GM18861 (cell line): Measurements from ENCODE around the gene RARB.
A peak's percentile ranks its signal among the peaks of the same experiment; 100 is the strongest.

Experiments used
- ATAC-seq: cut with Tn5 transposase; IDR thresholded peaks from one replicate; pipeline ENCODE4 v1.9.1; 2021; ENCODE audit not compliant: unreplicated experiment

The RARB gene

DNA sequence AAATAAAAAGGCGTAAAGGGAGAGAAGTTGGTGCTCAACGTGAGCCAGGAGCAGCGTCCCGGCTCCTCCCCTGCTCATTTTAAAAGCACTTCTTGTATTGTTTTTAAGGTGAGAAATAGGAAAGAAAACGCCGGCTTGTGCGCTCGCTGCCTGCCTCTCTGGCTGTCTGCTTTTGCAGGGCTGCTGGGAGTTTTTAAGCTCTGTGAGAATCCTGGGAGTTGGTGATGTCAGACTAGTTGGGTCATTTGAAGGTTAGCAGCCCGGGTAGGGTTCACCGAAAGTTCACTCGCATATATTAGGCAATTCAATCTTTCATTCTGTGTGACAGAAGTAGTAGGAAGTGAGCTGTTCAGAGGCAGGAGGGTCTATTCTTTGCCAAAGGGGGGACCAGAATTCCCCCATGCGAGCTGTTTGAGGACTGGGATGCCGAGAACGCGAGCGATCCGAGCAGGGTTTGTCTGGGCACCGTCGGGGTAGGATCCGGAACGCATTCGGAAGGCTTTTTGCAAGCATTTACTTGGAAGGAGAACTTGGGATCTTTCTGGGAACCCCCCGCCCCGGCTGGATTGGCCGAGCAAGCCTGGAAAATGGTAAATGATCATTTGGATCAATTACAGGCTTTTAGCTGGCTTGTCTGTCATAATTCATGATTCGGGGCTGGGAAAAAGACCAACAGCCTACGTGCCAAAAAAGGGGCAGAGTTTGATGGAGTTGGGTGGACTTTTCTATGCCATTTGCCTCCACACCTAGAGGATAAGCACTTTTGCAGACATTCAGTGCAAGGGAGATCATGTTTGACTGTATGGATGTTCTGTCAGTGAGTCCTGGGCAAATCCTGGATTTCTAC lies at the start of gene RARB:
Gene RARB, plus strand, starts transcription at position 322 of the 847 bp plus-strand sequence. Its CDS starts 469 bp downstream, at position 791.
- peak; percentile 80 for ATAC-seq

DNA sequence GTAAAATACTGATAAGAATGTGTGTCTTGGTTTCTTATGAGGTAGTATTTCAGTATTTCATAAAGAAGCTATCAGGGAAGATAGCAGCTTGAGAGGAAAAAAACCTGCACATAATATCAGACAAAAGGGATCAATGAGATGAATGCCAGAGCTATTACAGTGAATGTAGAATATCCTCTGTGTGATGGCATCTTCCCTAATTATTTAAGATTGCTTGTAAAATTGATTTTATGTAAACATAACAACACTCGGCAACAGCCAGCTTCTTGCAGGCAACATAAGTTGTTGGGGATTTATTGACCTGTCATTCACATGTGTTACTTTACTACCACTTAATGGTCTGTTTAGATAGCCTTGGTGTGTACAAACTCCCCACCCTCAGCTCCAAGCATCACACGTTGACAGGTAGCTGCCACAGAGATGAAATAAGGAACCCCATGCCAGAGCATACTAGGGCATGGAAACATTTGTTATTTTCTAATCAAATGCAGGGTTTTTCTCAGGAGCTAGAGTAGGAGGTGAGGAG lies 49.2 kb upstream of the RARB start:
- no peak for ATAC-seq

DNA sequence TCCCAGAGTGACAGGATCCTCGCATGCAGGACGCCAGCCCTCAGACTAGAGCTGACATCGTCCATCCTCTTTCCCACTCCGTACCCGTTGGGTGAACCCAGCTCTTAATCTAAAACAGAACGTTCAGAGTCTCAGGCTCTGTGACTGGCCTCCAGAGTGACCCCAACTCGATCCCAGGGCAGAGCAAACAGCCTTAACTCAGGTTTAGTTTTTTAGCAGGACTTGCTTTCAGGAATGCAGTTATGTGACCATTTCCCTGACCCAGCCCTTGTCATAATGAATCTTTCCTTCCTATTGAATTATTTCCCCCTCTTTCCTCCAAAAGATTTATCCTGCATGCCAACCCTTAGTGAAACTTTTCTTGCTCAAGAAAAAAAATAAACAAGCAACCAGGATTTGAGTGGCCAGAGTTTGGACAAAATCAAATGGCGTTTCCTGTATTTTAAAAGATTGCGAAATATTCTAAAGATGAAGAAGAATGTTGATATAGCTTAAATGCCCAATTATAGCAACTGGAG lies 47.8 kb upstream of the RARB start:
- ATAC-seq: no peak

DNA sequence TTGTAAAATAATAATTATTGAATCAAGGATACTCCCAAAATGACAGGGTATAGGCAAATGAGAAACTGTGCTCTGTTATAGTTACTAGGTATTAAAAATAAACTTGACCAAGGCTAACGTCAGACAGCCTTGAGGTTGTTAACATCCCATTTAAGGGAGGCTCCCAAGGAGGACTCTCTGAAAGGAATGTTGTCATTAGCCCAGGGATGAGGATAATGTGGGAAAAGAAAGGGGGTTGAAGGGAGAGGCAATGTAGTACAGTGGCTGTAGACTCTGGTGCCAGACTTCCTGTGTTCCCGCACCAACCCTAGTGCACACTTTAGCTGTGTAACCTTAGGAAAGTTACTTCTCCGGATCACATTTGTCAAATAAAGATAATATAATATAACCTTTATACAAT lies 47.0 kb upstream of the RARB start:
- ATAC-seq: no peak

DNA sequence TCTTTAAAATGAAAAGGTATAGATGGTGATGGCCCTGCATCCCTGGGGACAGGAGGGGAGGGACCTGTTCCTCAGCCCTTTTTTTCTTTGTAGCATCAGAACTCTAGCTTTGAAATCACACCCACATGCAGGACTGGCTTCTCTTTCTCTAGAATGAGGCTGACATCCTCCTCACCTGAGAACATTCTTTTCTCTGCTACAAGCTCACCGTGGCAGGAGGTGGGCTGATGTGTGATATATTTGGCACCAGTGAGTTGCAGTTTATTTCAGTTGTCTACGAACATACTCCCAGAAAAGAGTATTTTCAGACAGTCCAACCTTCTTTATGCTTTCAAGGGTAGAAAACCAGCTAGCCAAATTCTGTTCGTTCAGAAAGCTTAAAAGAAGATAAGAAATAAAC lies 43.6 kb upstream of the RARB start:
- no peak for ATAC-seq

DNA sequence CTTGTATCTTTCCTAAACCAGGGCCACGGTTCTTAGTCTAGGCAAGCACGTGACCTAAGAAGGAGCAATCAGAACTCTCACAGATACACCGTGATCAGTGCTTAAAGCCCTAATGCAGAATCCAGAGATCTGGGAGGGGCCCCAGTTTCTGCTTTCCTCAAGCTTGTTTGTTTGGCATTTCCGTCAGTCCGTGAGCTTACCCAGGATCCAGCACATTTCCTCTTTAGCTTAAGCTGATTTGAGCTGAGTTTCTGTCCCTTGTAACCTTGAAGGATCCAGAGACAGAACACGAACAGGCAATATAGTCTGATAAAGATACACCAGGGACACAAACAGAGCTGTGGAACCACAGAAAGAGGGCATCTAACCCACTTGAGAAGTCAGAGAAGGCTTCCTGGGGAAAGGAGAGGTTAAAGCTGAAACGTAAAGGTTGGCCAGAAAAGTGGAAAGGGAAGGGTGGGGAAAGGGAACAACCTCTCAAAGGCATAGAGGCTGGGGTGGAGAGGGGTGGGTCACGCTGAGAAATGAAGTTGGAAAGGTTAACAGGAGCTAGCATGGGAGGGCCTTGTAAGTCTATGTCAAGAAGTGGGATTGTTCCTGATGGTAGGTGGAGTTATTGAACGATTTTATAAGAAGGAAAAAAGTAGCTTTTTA lies 42.1 kb upstream of the RARB start:
- ATAC-seq: no peak

DNA sequence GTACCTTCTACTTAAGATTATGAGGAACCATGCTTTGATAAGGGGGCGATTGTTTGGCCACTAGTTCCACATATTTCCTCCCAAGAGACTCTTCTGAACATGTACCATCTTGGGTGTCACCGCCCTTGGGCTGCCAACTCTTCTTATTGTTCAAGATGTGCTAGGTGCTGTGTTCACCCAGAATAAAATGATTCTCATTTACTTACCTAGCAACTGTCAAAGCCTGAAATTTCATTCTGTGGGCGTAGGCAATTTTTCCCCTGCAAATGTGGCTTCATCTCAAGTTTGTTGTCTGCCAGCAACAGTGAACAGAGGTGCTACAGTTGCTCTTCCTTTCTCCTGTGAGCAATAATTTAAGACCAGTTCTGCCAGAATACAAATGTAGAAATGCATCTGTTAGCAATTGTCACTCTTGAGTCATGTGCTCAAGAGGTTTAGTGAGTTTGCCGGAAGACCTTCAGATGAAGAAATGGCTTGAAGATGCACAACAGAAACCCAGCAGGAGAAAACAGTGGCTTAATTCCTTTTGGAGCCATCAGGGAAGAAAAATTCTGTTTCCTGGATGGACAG lies 41.3 kb upstream of the RARB start:
- ATAC-seq: no peak

DNA sequence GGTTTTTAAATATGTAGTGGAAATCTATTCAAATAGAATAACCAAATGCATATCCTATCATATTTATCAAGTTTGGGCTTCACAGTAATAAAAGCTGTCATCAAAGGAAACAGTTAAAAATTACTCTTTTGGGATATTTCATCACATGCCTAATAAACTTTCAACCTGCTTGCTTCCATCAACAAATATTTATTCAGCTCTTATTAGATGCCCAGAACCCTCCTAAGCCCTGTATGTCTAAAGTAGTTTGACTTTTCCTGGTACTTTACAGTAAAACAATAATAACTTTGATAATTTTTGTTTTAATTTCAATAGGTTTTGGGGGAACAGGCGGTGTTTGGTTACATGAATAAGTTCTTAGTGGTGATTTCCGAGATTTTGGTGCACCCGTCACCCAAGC lies 37.5 kb upstream of the RARB start:
- no peak for ATAC-seq

DNA sequence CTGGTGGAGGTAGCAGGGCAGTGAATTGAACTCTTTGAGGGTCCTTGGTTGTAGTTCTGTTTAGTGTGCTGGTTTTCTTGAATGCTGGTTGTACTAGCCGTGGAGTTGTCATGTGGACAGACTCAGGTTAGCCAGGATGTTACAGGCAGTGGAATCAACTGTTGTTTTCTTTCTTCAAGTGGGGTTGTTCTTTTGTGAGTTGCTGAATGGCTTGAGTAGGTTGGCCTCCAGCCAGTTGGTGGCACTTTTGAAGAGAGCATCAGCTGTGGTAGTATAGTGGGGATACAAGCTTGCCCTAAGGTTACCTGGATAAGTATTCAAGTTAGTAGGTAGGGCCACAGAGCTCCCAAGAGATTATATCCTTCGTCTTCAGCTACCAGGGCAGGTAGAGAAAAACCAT lies 31.8 kb upstream of the RARB start:
- ATAC-seq: no peak

DNA sequence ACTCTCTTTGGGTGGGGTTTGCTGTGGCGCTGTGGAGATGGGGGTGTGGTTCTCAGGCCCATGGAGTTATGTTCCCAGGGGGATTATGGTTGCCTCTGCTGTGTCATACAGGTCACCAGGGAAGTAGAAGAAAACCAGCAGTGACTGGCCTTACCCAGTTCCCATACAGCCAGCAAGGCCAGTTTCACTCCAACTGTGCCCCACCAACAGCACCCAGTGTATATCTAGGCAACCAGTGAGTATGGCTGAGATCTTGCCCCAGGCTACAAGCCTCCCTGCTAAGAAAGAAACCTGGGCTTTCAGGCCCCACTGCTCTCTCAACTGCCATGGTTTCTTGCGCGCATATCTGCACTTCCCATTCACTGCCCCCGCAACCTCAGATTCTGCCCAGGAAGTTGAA lies 31.4 kb upstream of the RARB start:
- peak; percentile 45 for ATAC-seq

DNA sequence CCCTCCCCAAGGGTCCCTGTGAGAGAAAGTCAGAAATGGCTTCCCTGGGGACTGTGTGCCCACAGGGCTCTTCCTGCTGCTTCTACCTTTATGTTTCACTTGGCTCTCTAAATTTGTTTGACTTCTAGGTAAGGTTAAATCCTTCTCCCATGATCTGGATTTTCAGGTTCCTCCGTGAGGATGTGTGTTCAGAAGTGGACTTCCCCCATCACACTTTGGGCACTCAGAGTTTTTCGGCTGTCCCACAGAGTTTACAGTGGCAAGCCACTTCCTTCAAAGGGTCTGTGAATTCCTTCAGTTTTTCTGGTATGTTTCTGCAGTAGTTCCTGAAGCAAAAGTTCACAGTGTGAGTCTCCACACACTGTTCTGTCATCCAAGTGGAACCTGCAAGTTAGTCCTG lies 30.9 kb upstream of the RARB start:
- ATAC-seq: no peak

DNA sequence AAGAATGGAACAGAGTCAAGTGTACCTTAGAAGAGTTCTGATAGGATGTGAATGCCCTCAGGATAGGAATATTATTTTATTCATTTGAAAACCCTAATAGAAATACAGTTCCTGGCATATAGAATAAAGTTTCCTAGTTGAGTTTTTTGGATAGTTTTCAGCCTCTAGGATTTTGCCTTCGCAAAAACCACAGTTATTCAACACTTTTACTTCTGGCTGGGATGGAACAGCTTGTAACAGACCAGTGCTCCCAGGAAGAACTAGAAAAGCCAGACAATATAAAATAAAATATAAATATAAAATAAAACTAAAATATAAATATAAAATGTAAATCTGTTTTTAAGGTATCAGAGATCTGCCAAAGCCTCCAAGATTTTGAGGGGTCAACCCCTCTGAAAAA lies 27.5 kb upstream of the RARB start:
- no peak for ATAC-seq

DNA sequence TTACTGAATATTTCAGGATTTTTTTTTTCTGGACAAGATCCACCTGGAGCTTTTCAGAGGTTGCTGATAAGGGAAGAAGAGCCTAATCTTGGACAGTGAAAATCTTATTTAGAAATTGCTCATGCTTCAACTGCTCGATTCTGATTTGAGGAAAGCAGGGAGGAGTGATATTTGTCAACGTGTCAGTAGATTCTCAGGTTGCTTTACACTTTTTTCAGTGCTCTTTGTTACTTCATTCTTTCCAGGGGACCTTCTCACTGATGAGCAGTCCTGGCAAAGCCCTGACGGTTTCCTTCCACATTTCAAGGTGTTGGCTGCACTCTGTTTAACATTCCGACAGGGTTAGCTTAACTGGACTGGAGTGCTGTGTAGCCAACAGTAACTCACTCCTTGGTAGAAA lies 24.1 kb upstream of the RARB start:
- ATAC-seq: no peak

DNA sequence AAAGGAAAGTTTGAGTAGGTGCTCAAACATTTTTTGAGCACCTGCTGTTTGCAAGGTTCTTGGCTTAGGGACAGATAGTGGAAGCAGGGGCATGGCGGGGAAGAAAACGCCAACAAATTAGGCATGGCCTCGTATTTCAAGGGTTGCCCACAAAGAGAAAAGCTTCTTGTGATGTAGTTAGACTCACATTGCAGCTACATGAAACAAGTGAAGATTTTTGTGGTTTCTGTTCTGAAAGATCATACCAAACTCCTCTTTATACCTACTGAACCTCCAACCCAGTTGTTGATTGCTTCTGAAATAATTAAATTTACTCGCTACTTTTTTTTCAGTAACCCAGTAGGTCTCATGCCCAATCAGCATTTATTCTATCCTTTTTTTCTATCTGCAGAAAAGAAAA lies 23.5 kb upstream of the RARB start:
- no peak for ATAC-seq

DNA sequence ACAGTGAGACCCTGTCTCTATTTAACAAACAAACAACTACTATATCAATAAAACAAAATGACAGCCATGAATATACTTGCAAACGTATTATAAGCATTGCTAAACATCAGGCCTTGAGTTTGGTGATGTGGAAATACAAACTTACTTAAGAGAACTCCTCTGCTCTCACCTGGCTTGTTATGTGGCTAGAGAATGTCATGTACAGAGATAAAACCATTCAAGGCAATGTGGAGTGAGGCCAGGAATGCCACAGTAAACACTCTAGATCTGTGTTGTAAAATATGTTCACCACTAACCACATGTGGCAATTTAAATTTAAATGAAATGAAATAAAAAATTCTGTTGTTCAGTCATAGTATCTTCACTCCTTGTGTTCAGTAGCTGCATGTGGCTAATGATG lies 22.7 kb upstream of the RARB start:
- ATAC-seq: no peak

DNA sequence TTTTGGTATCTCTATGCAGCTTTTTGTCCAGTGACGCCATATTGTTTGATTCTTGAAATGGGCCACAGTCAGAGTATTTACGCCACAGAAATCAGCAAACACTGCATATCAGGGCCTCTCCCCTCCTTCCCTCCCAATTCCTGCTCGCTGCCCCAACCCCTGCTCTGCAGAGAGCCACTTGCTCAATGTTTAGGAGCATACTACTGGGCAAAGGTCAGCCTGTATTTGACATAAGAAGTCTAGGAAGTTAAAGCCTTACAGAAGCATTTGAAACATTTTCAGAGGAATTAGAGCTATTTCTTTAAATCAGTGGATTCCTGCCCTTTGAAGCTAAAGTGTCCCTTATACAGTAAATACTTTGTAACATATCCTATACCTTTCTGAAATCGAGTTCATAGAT lies 17.4 kb upstream of the RARB start:
- no peak for ATAC-seq

DNA sequence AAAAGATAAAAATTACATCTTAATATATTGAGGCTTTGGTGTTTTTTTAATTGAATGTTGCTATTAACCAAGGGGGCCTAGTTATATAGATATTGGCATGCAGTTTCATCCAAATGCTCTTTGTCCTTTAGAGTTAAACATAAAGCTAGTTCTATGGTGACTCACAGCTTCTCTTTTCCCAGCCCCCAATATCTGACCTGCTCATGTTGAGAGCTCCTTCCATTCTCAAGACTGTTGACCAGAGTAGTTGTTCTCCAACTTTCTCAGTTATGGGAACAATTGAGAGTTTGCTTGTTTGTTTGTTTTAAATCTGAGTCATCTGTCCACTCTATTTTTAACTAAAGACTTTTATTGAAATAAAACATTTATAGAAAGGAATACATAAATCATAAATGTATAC lies 15.8 kb upstream of the RARB start:
- no peak for ATAC-seq

DNA sequence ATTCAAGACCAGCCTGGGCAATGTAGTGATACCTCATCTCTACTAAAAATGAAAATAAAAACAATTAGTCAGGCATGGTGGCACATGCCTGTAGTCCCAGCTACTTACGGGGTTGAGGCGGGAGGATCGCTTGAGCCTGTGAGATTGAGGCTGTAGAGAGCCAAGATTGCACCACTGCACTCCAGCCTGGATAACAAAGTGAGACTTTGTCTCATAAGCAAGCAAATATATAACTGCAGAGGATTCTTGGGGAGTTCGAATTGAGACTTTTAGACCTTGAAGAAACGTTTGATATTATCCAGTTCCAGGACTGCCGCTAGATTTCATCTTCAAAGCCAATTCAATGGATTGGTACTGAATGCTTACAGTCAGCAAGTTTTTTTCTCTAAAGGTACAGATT lies 11.9 kb upstream of the RARB start:
- ATAC-seq: no peak

DNA sequence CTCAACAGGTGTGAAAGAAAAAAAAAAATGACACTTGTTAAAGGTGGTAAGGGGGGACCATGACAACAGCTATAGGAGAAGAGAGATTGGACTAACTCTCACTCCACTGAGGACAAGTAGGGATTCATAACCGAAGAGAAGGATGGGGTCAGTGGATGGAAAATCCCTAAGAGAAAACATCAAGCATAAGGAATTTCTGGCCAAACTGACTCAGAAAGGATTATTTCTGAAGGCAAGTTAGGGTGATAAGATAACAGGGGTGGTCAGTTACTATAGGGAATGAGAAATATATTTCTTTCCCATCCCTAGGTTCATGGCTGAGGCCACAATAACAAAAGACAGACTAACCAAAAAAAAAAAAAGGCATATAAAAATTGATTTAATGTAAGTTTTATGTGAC lies 9.5 kb upstream of the RARB start:
- ATAC-seq: no peak

DNA sequence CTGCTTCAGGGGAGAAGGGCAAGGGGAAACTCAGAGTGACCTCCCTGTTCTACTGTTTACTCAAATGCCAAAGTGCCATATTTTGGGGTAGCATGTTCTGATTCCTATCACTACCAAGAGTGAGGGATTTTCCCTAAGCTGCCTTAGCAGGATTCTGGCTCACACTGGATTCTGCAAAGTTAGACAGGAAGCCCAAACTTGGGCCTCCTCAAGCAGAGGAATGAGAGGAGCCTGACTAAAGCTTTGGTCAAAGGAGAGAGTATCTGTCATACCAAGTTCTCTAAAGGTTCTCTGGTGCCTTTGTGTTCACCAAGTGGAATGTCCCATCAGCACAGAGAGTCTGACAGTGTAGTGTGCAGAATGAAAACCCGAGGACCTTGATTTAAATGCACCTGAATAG lies 8.8 kb upstream of the RARB start:
- ATAC-seq: no peak

DNA sequence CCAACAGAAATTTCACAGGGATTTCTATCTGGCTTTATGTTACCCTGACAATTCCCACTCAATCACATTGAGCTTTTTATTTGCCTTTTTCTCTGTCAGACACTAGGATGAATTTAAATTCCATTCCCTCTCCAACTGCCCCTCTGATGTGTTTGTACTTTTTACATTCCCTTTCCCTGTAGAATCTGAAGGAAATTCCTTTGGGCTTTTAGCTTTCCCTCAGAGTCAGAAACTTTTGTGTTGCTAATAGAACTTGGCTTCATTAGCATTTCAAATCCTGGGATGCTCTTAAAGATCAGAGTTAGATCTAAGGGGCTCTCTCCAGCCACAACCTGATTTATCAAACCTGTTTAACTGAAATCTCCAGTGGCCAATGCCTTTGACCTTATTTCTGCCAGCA lies 7.9 kb upstream of the RARB start:
- no peak for ATAC-seq

DNA sequence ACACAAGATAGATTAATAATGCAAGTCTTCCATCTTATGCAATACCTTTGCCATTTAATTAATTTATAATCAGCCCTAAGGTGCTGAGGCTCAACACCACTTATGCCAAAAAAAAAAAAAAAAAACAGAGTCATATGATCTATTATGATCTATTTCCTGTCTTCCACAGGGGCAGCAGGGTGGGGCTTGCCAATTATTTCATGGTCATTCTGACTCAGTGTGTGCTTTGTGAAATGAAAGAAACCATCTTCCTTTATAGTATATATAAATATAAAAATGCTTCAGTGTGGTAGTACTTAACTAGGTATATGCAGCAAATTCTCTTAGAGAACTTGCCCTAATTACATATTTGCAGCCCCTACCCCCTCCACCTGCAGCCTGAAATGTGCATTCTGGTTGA lies 7.2 kb upstream of the RARB start:
- no peak for ATAC-seq
